GM12878 (cell line): ENCODE measurements around the gene ZDHHC14. TPM values are rescaled to one million over a fixed set of nuclear protein-coding genes. Genes with fewer than 3 reads are reported as not detected.

Experiments
- BCL3 ChIP-seq: IDR thresholded peaks from 2 replicates; pipeline ENCODE4 v1.6.1; 2011; ENCODE audit warnings: borderline replicate concordance, low read depth, mild to moderate bottlenecking, moderate library complexity, low read length; ENCODE audit not compliant: insufficient read depth, poor library complexity, severe bottlenecking
- CBFB ChIP-seq: IDR thresholded peaks from 2 replicates; pipeline ENCODE4 v1.6.1; 2016; ENCODE audit warnings: antibody characterized with exemption, low read depth
- CEBPB ChIP-seq, 2 experiments: fragments of 150-350 bp in 1 of 2; IDR thresholded peaks; 2 replicates each; pipeline ENCODE4 v1.6.1; 2012 to 2014; ENCODE audit warnings: low read depth in 2 of 2, low read length in 2 of 2, borderline replicate concordance in 1 of 2, inconsistent platforms in 1 of 2
- CUX1 ChIP-seq: IDR thresholded peaks from 2 replicates; pipeline ENCODE4 v1.6.1; 2012; ENCODE audit warnings: improper control_type of control experiment, low read depth, low read length; ENCODE audit not compliant: insufficient replicate concordance
- IRF3 ChIP-seq: fragments of 450-650 bp; IDR thresholded peaks from 2 replicates; pipeline ENCODE4 v1.6.1; 2014; ENCODE audit warnings: mild to moderate bottlenecking
- IRF4 ChIP-seq: IDR thresholded peaks from 2 replicates; pipeline ENCODE4 v1.6.1; 2011; ENCODE audit warnings: low read depth, low read length
- KAT2A ChIP-seq: conservative IDR thresholded peaks from 2 replicates; pipeline ENCODE4 v1.6.1; 2011; ENCODE audit warnings: low read depth, low read length; ENCODE audit not compliant: control insufficient read depth
- NFIC ChIP-seq: IDR thresholded peaks from 2 replicates; pipeline ENCODE4 v1.6.1; 2012; ENCODE audit warnings: low read depth, mild to moderate bottlenecking, inconsistent platforms, low read length, moderate library complexity
- NFYB ChIP-seq: IDR thresholded peaks from 2 replicates; pipeline ENCODE4 v1.6.1; 2011; ENCODE audit warnings: low read depth, mild to moderate bottlenecking, low read length, improper control_type of control experiment, moderate library complexity; ENCODE audit not compliant: insufficient read depth
- NR2F1 ChIP-seq: fragments of 450-650 bp; conservative IDR thresholded peaks from 2 replicates; pipeline ENCODE4 v1.6.1; 2017; ENCODE audit warnings: mild to moderate bottlenecking
- PML ChIP-seq: IDR thresholded peaks from 2 replicates; pipeline ENCODE4 v1.6.1; 2012; ENCODE audit warnings: low read length, inconsistent platforms
- POU2F2 ChIP-seq: IDR thresholded peaks from 3 replicates; pipeline ENCODE4 v1.6.1; 2011; ENCODE audit warnings: low read depth, mild to moderate bottlenecking, low read length, borderline replicate concordance
- PRDM15 ChIP-seq: fragments of 450-650 bp; formaldehyde crosslinking; IDR thresholded peaks from 2 replicates; pipeline ENCODE4 v1.4.0; 2020; ENCODE audit warnings: mild to moderate bottlenecking, moderate library complexity
- RELA ChIP-seq: fragments of 450-650 bp; IDR thresholded peaks from 2 replicates; pipeline ENCODE4 v1.8.0; 2014; ENCODE audit warnings: borderline replicate concordance; ENCODE audit not compliant: partially characterized antibody
- SIX5 ChIP-seq: IDR thresholded peaks from 2 replicates; pipeline ENCODE4 v1.6.1; 2011; ENCODE audit warnings: mild to moderate bottlenecking, low read depth, low read length, moderate library complexity; ENCODE audit not compliant: severe bottlenecking
- TCF3 ChIP-seq: IDR thresholded peaks from 2 replicates; pipeline ENCODE4 v1.6.1; 2012; ENCODE audit warnings: low read depth, mild to moderate bottlenecking, low read length, borderline replicate concordance; ENCODE audit not compliant: insufficient read depth
- TCF7 ChIP-seq: IDR thresholded peaks from 2 replicates; pipeline ENCODE4 v1.6.1; 2014; ENCODE audit warnings: antibody characterized with exemption, borderline replicate concordance
- YY1 ChIP-seq: IDR thresholded peaks from 2 replicates; pipeline ENCODE4 v1.6.1; 2011; ENCODE audit warnings: low read depth, mild to moderate bottlenecking, low read length
- polyA plus RNA-seq, 11 experiments: library from polyadenylated mRNA; depleted of rRNA in 4 of 11; unstranded in 6 of 11; stranded (reverse) in 5 of 11; fragments of >200 nt; fragmentation: Nextera tagmentation in 4 of 11; fragmentation: Illumina TruSeq in 1 of 11; extraction: Ambion mirVana in 4 of 11; extraction: Trizol in 1 of 11; gene quantifications; 1 replicate in 1 of 11; 2 replicates in 10 of 11; pipeline versions ENCODE4 v1.2.1 to v1.2.3, GENCODE V29; 2011 to 2016; ENCODE audit warnings: inconsistent platforms in 2 of 11, missing spikeins in 2 of 11, low read depth in 1 of 11
- total RNA-seq, 4 experiments: library from RNA; depleted of rRNA in 3 of 4; stranded (reverse); fragments of >200 nt in 3 of 4; fragmentation: Illumina TruSeq in 1 of 4; extraction: Trizol in 1 of 4; gene quantifications; 2 replicates each; pipeline versions ENCODE4 v1.2.1 to v1.2.3, GENCODE V29; 2013 to 2021

Gene ZDHHC14
- total and polyA plus RNA-seq, 10 of the 15 experiments (the other 5 are each of a cell fraction or from before 2014, with no cell fraction given), result 0.15 to 16.0 (median 0.76) TPM; not detected in 1

- TF ChIP-seq TCF3, result 0 out of 2 replicates have a peak, but pooled peaks have one; percentile 64
- peak; percentile 55; the same call in 1 of the 2 replicates for TF ChIP-seq IRF4
- TF ChIP-seq PRDM15 (CRISPR knock-in tag), result no peak
- TF ChIP-seq KAT2A, result no peak
- peak; percentile 57; the same call in 1 of the 2 replicates for TF ChIP-seq NFIC
- peak; percentile 15 for TF ChIP-seq BCL3
- TF ChIP-seq CBFB, result no peak
- TF ChIP-seq NFYB, result peak; percentile 54
- TF ChIP-seq IRF3, result no peak
- TF ChIP-seq POU2F2, result peak; percentile 79; the same call in 2 of the 3 replicates
- TF ChIP-seq TCF7, result no peak
- TF ChIP-seq YY1, result peak; percentile 81
- no peak for TF ChIP-seq RELA
- TF ChIP-seq CEBPB (IDR thresholded peaks at IDR 0.05; ENCODE audit: borderline replicate concordance in 1 of 2, low read depth in 2 of 2, low read length in 2 of 2), result no peak; a peak in 1 of 4 replicates
- TF ChIP-seq SIX5, result no peak
- TF ChIP-seq CUX1, result peak; percentile 51
- no peak for TF ChIP-seq PML
- TF ChIP-seq NR2F1, result no peak
Observed at GRCh38 chr6:157557559-157557958, 176.6 kb downstream of the ZDHHC14 start (continued).
